DMS114 treated with DMSO at 0.1 percent for 48 hours (cell line): ENCODE results near the gene DYNC1I1.

ENCODE experiments used
- DNase-seq: peaks from one replicate; lab custom pipeline; 2025; ENCODE audit not compliant: unreplicated experiment; lab: John Stamatoyannopoulos, UW

DYNC1I1 gene

DNA sequence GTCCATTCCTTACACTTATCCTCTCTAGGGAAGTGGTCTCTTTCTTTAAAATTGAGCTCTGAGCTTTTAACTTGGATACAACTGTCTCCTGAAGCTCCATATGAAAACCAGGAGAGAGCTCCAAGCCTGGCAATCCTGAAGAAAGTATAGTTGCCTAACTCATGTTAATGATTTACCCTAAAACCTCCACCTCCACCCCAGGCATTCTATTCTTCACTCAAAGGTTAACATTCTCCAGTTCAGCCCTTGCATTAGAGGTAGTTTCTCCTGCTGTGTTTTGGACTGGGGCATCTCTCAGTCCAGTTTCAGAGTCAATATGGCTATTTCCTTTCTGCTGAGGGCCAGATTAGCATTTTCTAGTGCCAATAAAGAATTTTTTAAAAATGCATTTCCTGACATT is 354.0 kb downstream of the DYNC1I1 start:
- DNase-seq: no peak

DNA sequence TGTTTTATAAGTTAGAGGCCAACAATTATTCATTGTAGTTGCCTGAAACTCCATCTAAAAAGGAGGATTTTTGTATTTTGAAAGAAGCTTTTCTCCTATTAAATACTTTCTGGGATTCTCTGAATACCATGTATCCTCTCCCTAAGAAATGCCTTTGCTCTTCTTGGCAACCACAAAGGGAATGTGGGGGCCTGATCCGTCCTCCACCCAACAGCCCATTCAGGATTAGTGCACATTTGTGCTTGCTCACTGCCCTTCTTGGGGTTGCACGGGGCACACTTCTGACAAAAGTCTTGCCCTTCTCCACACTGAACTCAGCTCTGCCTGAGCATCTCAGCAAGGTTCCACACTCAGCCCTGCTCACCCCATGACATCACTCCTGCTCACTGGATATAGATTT is 355.4 kb downstream of the DYNC1I1 start:
- no peak for DNase-seq

DNA sequence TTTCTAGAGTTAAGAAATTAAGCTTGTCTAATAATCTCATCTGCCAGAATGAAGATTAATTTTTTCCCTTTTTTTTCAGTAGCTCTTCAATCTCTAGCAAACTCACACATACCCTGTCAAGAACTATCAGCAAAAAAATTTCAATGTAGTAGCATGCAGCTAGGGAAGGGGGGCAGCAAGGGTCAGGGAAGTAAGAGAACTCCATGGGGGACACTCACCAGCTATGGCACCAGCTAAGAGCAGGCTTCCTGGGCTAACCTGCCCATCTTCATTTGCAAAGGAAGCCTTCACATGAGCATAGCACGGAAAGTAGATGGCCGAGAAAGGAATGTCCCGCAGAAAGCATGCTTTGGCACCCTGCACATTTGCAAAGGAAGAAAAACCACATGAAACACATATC is 359.2 kb downstream of the DYNC1I1 start:
- DNase-seq: no peak

DNA sequence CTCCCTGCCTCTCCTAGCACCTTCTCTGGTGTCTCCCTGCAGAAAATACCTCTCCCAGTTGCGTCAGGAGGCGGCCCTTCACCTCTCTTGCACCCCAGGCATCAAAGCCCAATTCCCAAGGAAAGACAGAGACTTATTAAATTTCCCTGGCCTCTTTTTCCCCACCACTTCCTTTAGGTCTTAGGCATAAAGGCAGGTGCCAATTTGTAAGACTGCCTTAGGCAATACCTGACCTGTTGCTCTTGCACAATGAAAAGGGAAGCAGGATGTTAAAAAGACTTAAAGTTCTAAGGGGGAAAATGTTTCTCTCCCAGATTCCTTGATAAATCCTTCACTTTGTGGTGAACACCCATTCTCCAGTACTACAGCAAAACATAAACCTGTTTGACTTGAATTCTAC is 362.9 kb downstream of the DYNC1I1 start:
- no peak for DNase-seq

GRCh38 chr7:96136600-96137239 is 364.4 kb downstream of the DYNC1I1 start:
- no peak for DNase-seq

- no peak for DNase-seq
These were observed 371.3 kb downstream of the DYNC1I1 start for GRCh38 chr7:96143495-96144259.

DNA sequence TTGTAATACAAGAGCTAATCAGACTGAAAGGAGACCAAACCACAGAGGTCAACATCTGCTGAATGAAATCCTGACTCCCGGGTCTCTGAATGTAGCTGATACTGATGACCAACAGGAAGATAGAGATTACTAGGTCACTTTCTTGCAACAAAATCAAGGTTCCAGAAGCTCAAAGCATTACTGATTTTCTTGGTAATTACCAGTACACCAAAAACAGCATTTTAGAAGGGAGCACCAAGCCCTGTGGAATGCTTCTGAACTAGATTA is 371.8 kb downstream of the DYNC1I1 start:
- no peak for DNase-seq
